ENCODE measurements around the gene PGAM5. TPM values are rescaled to one million over a fixed set of nuclear protein-coding genes. Genes with fewer than 3 reads are reported as not detected.

Gene PGAM5
- polyA plus RNA-seq, 1 donor from 2014 or later: 32.5 TPM

DNA sequence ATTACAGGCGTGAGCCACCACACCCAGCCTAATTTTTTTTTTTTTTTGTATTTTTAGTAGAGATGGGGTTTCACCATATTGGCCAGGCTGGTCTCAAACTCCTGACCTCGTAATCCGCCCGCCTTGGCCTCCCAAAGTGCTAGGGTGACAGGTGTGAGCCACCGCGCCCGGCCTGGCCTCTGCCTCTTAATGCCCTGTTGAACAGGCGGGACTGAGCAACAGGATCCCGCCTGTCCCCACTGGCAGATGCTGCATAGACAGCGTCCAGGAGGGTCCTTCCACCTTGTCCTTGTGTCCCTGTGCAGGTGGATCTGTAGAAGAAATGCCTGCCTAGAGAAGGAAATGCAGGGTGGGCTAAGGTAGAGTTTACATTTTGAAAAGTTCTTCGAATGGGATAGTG is 5.7 kb downstream of the PGAM5 start:
- no peaks in the 10 kb centered on the region for H3K36me3 ChIP-seq (ENCODE audit: insufficient read depth, low read length)

DNA sequence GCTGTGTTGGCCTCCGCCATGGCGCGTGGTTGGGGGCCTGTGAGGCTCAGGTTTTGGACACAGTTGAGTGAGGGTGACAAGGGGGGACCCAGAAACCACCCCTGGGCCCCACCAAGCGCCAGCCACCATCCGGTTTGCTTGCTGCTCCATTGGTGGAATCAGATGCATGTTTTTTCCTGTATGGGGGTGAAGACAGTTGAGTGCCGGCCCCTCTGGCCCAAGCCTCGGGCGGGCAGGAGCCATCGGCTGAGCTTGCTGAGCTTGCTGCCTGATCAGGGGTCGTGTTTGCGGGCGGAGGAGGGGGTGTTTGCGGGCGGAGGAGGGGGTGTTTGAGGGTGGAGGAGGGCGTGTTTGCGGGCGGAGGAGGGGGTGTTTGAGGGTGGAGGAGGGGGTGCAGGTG is 6.4 kb downstream of the PGAM5 start:
- no peaks in the 10 kb centered on the region for H4K20me1 ChIP-seq (ENCODE audit: insufficient read depth)
- no peak overlapping the region for H2AFZ ChIP-seq (ENCODE audit: low read depth, low read length)
- H3K9me3 ChIP-seq (ENCODE audit: low read length): no peaks in the 10 kb centered on the region
- peaks cover 14% of the 10 kb centered on the region for H3K79me2 ChIP-seq (replicated peaks; ENCODE audit: insufficient read depth, low read length)
- TF ChIP-seq EP300 (conservative IDR thresholded peaks at IDR 0.05; ENCODE audit: poor library complexity, severe bottlenecking): no peak
- TF ChIP-seq SMC3 (conservative IDR thresholded peaks at IDR 0.05; ENCODE audit: poor library complexity): no peak
- no peak overlapping the region for H3K4me3 ChIP-seq (ENCODE audit: low read length)
- H3K9me2 ChIP-seq (ENCODE audit: insufficient read depth, low read length): no peaks in the 10 kb centered on the region
- H3K27ac ChIP-seq (ENCODE audit: low read length): no peak overlapping the region
- no peaks in the 10 kb centered on the region for H3K27me3 ChIP-seq (ENCODE audit: insufficient read depth, low read depth, low read length)
- H3K9ac ChIP-seq (ENCODE audit: low read length): no peak overlapping the region
- H3K36me3 ChIP-seq (ENCODE audit: insufficient read depth, low read length): no peaks in the 10 kb centered on the region
- H3K4me2 ChIP-seq (ENCODE audit: low read length): no peak overlapping the region
- H3F3A ChIP-seq (ENCODE audit: insufficient read depth, low read length, poor library complexity, severe bottlenecking): no peaks in the 10 kb centered on the region

More for the DNA sequence above, 5.7 kb downstream of the PGAM5 start:
- no peaks in the 10 kb centered on the region for H3K9me3 ChIP-seq (ENCODE audit: low read length)
- H3K27ac ChIP-seq (ENCODE audit: low read length): no peak overlapping the region
- H3K9me2 ChIP-seq (ENCODE audit: insufficient read depth, low read length): no peaks in the 10 kb centered on the region
- no peak overlapping the region for H3K4me3 ChIP-seq (ENCODE audit: low read length)
- peaks cover 19% of the 10 kb centered on the region for H3K79me2 ChIP-seq (replicated peaks; ENCODE audit: insufficient read depth, low read length)
- TF ChIP-seq MXI1 (conservative IDR thresholded peaks at IDR 0.05; ENCODE audit: poor library complexity, severe bottlenecking) (no peak), TAF1 (IDR thresholded peaks at IDR 0.05; ENCODE audit: low read depth) (no peak), EP300 (conservative IDR thresholded peaks at IDR 0.05; ENCODE audit: poor library complexity, severe bottlenecking) (no peak), EZH2 (IDR thresholded peaks at IDR 0.05; ENCODE audit: borderline replicate concordance, insufficient read depth, low read length, poor library complexity, severe bottlenecking) (no peak), POLR2AphosphoS5 (IDR thresholded peaks at IDR 0.05) (no peak), SMC3 (conservative IDR thresholded peaks at IDR 0.05; ENCODE audit: poor library complexity) (no peak), RAD21 (conservative IDR thresholded peaks at IDR 0.05) (no peak)
- TF ChIP-seq, protein P1, sequence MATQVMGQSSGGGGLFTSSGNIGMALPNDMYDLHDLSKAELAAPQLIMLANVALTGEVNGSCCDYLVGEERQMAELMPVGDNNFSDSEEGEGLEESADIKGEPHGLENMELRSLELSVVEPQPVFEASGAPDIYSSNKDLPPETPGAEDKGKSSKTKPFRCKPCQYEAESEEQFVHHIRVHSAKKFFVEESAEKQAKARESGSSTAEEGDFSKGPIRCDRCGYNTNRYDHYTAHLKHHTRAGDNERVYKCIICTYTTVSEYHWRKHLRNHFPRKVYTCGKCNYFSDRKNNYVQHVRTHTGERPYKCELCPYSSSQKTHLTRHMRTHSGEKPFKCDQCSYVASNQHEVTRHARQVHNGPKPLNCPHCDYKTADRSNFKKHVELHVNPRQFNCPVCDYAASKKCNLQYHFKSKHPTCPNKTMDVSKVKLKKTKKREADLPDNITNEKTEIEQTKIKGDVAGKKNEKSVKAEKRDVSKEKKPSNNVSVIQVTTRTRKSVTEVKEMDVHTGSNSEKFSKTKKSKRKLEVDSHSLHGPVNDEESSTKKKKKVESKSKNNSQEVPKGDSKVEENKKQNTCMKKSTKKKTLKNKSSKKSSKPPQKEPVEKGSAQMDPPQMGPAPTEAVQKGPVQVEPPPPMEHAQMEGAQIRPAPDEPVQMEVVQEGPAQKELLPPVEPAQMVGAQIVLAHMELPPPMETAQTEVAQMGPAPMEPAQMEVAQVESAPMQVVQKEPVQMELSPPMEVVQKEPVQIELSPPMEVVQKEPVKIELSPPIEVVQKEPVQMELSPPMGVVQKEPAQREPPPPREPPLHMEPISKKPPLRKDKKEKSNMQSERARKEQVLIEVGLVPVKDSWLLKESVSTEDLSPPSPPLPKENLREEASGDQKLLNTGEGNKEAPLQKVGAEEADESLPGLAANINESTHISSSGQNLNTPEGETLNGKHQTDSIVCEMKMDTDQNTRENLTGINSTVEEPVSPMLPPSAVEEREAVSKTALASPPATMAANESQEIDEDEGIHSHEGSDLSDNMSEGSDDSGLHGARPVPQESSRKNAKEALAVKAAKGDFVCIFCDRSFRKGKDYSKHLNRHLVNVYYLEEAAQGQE (IDR thresholded peaks at IDR 0.05; ENCODE audit: borderline replicate concordance): no peak
- H2AFZ ChIP-seq (ENCODE audit: low read depth, low read length): no peak overlapping the region
- no peak overlapping the region for H3K9ac ChIP-seq (ENCODE audit: low read length)
- H4K20me1 ChIP-seq (ENCODE audit: insufficient read depth): no peaks in the 10 kb centered on the region
- no peaks in the 10 kb centered on the region for H3F3A ChIP-seq (ENCODE audit: insufficient read depth, low read length, poor library complexity, severe bottlenecking)
- H3K4me2 ChIP-seq (ENCODE audit: low read length): no peak overlapping the region
- no peaks in the 10 kb centered on the region for H3K27me3 ChIP-seq (ENCODE audit: insufficient read depth, low read depth, low read length)

DNA sequence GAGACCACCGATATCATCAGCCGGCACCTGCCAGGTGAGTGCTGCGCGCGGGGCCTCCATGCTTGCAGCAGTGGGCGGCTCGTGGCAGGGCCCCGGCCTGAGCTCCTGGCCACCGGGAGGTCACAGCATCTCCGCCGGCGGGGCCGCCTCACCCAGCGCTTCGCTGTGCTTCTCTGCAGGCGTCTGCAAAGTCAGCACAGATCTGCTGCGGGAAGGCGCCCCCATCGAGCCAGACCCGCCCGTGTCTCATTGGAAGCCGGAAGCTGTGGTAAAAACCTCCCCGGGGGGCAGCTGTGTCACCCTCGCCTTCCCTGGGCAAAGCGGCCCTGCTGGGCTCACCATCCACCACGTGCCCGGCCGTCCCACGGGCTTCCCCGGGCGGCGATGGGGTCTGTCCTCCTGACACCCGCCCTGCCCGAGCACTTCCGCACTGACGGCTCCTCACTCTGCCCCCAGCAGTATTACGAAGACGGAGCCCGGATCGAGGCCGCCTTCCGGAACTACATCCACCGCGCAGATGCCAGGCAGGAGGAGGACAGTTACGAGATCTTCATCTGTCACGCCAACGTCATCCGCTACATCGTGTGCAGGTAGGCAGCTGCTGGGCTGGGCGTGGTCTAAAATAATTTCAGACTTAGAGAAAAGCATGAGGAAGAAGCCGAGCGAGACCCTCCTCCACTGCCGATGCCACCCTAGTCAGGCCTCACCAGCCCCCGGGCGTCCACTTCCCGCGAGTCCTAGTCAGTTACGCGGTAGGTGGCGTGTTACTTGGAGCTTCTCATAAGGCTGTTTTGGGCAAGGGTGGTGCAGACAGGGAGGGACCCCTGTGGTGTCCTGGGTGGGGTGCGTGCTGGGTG is 7.1 kb downstream of the PGAM5 start:
- Histone ChIP-seq H3K27ac (ENCODE audit: low read length) (no peak overlapping the region), H3K36me3 (ENCODE audit: insufficient read depth, low read length) (no peaks in the 10 kb centered on the region), H3K9me2 (ENCODE audit: insufficient read depth, low read length) (no peaks in the 10 kb centered on the region), H2AFZ (ENCODE audit: low read depth, low read length) (no peak overlapping the region), H3K27me3 (ENCODE audit: insufficient read depth, low read depth, low read length) (no peaks in the 10 kb centered on the region), H3F3A (ENCODE audit: insufficient read depth, low read length, poor library complexity, severe bottlenecking) (no peaks in the 10 kb centered on the region), H3K4me2 (ENCODE audit: low read length) (no peak overlapping the region), H3K9ac (ENCODE audit: low read length) (no peak overlapping the region), H4K20me1 (ENCODE audit: insufficient read depth) (no peaks in the 10 kb centered on the region), H3K9me3 (ENCODE audit: low read length) (no peaks in the 10 kb centered on the region), H3K4me3 (ENCODE audit: low read length) (no peak overlapping the region), H3K79me2 (replicated peaks; ENCODE audit: insufficient read depth, low read length) (peaks cover 10% of the 10 kb centered on the region)
- no peak for TF ChIP-seq EZH2 (IDR thresholded peaks at IDR 0.05; ENCODE audit: borderline replicate concordance, insufficient read depth, low read length, poor library complexity, severe bottlenecking)
